ENCODE data around the gene RSPH1. TPM values are rescaled to one million over a fixed set of nuclear protein-coding genes. Genes with fewer than 3 reads are reported as not detected.

Gene RSPH1
- total and polyA plus RNA-seq, 2 of the 4 experiments (the other 2 are of a cell fraction) = not detected

- no peak for DNase-seq
- Histone ChIP-seq H3K23ac (ENCODE audit: low read depth, low read length) (no peak overlapping the region), H3K4me1 (ENCODE audit: control insufficient read depth, insufficient read depth, low read length) (no peaks in the 10 kb centered on the region), H2AK5ac (ENCODE audit: low read depth, low read length) (no peak overlapping the region), H3K36me3 (ENCODE audit: control insufficient read depth, insufficient read depth, low read length) (no peaks in the 10 kb centered on the region), H3K14ac (replicated peaks; ENCODE audit: low read depth, low read length) (no peak overlapping the region), H2BK120ac (ENCODE audit: low read depth, low read length) (no peak overlapping the region), H3K9me3 (ENCODE audit: control insufficient read depth, insufficient read depth, low read length) (no peaks in the 10 kb centered on the region; the same call in 1 of the 2 replicates), H2BK5ac (ENCODE audit: low read depth, low read length, poor library complexity, severe bottlenecking) (no peak overlapping the region), H3K9ac (ENCODE audit: low read depth, low read length) (no peak overlapping the region), H2BK20ac (ENCODE audit: low read depth, low read length) (no peak overlapping the region), H3K27me3 (ENCODE audit: control insufficient read depth, insufficient read depth, low read length) (peaks cover 12% of the 10 kb centered on the region), H2AFZ (replicated peaks; ENCODE audit: low read length, poor library complexity) (no peak overlapping the region), H3K18ac (ENCODE audit: low read depth, low read length) (no peak overlapping the region), H3K4me3 (ENCODE audit: insufficient read depth, low read depth, low read length) (no peak overlapping the region), H4K91ac (ENCODE audit: insufficient read depth, low read depth, low read length) (no peak overlapping the region), H3K79me1 (ENCODE audit: low read depth in 1 of 2, low read length in 2 of 2) (no peaks in the 10 kb centered on the region), H4K5ac (ENCODE audit: low read depth, low read length) (no peak overlapping the region), H4K8ac (ENCODE audit: low read depth in 2 of 2, low read length in 2 of 2) (no peak overlapping the region), H4K20me1 (ENCODE audit: insufficient read depth, low read length) (no peaks in the 10 kb centered on the region), H2BK15ac (ENCODE audit: low read depth, low read length) (no peak overlapping the region), H3K4me2 (ENCODE audit: low read depth, low read length) (no peak overlapping the region), H3K56ac (ENCODE audit: extremely low read depth, insufficient read depth, low read length) (no peak overlapping the region), H2AK9ac (replicated peaks; ENCODE audit: low read depth, low read length, poor library complexity) (no peak overlapping the region), H3K27ac (ENCODE audit: insufficient read depth, low read length) (no peak overlapping the region), H3K9me1 (ENCODE audit: insufficient read depth, low read length) (no peaks in the 10 kb centered on the region), H3K4ac (ENCODE audit: low read depth, low read length) (no peak overlapping the region)
- in situ Hi-C loops (cut with MboI; ENCODE audit: low sequenced_read_pairs) (no loop called here), dilution Hi-C loops (cut with HindIII; ENCODE audit: low sequenced_read_pairs, unreplicated experiment) (no loop called here), intact Hi-C loops (cut with micrococcal nuclease) (no loop called here)
- BruUV-seq (replicated peaks) = no TSS peak
- TF ChIP-seq NFE2L2 (IDR thresholded peaks at IDR 0.05; ENCODE audit: low read depth, low read length) = no peak
- TF ChIP-seq ELK1 (IDR thresholded peaks at IDR 0.05; ENCODE audit: borderline replicate concordance, low read depth, low read length) = no peak
- no peak for TF ChIP-seq RCOR1 (IDR thresholded peaks at IDR 0.05; ENCODE audit: insufficient replicate concordance, low read length)
- no peak for TF ChIP-seq MAFK (IDR thresholded peaks at IDR 0.05; ENCODE audit: low read depth, low read length)
- TF ChIP-seq POLR2A (IDR thresholded peaks at IDR 0.05; ENCODE audit: low read depth, low read length) = no peak
- no peak for TF ChIP-seq CEBPB (IDR thresholded peaks at IDR 0.05; ENCODE audit: low read depth, low read length)
- TF ChIP-seq, protein P1, sequence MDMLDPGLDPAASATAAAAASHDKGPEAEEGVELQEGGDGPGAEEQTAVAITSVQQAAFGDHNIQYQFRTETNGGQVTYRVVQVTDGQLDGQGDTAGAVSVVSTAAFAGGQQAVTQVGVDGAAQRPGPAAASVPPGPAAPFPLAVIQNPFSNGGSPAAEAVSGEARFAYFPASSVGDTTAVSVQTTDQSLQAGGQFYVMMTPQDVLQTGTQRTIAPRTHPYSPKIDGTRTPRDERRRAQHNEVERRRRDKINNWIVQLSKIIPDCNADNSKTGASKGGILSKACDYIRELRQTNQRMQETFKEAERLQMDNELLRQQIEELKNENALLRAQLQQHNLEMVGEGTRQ (IDR thresholded peaks at IDR 0.05; ENCODE audit: low read depth, low read length) = no peak
- TF ChIP-seq, protein P2, sequence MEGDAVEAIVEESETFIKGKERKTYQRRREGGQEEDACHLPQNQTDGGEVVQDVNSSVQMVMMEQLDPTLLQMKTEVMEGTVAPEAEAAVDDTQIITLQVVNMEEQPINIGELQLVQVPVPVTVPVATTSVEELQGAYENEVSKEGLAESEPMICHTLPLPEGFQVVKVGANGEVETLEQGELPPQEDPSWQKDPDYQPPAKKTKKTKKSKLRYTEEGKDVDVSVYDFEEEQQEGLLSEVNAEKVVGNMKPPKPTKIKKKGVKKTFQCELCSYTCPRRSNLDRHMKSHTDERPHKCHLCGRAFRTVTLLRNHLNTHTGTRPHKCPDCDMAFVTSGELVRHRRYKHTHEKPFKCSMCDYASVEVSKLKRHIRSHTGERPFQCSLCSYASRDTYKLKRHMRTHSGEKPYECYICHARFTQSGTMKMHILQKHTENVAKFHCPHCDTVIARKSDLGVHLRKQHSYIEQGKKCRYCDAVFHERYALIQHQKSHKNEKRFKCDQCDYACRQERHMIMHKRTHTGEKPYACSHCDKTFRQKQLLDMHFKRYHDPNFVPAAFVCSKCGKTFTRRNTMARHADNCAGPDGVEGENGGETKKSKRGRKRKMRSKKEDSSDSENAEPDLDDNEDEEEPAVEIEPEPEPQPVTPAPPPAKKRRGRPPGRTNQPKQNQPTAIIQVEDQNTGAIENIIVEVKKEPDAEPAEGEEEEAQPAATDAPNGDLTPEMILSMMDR (conservative IDR thresholded peaks at IDR 0.05; ENCODE audit: low read depth, low read length) = no peak
- no peak for TF ChIP-seq BHLHE40 (IDR thresholded peaks at IDR 0.05; ENCODE audit: low read depth, low read length)
- TF ChIP-seq CHD1 (IDR thresholded peaks at IDR 0.05; ENCODE audit: low read depth, low read length) = no peak
- TF ChIP-seq RAD21 (IDR thresholded peaks at IDR 0.05; ENCODE audit: low read length) = no peak
- no peak for TF ChIP-seq SMC3 (IDR thresholded peaks at IDR 0.05; ENCODE audit: low read depth, low read length)
- no peak for TF ChIP-seq MAZ (IDR thresholded peaks at IDR 0.05; ENCODE audit: borderline replicate concordance, low read depth, low read length)
- no peak for TF ChIP-seq MXI1 (IDR thresholded peaks at IDR 0.05; ENCODE audit: borderline replicate concordance, low read depth, low read length)
- TF ChIP-seq RFX5 (IDR thresholded peaks at IDR 0.05; ENCODE audit: low read depth, low read length) = no peak
- no peak for TF ChIP-seq FOS (IDR thresholded peaks at IDR 0.05; ENCODE audit: low read depth, low read length)
- ChIA-PET CTCF (no interaction called here), POLR2A (ENCODE audit: unreplicated experiment) (no interaction called here)
- no peak for ATAC-seq (ENCODE audit: low read depth)
- WGBS, 2 experiments (ENCODE audit: extremely low coverage in 2 of 2, insufficient read length in 1 of 2) = 86% methylated on average over 2 of the region's 10 CpGs; no CpG with 5 or more reads in 1 of the 2 experiments
These were observed 68.1 kb downstream of the RSPH1 start for GRCh38 chr21:42427809-42428419.

All from IMR-90 (cell line).